Breast epithelium (tissue), 4 donors: ENCODE results near the gene PTPRN2. TPM values are rescaled to one million over a fixed set of nuclear protein-coding genes. Genes with fewer than 3 reads are reported as not detected.

Experiments used
- DNase-seq, 2 donors: peaks; one replicate each; pipeline ENCODE4 v3.0.0-alpha.2; 2019; ENCODE audit warnings: low spot score in 2 of 2
- H3K27ac ChIP-seq, 2 donors: fragments of 200-600 bp; sonication (generic) in 1 of 2; one replicate each; pipeline ENCODE4 v1.5.1; 2016 to 2019; ENCODE audit warnings: mild to moderate bottlenecking in 1 of 2
- H3K27me3 ChIP-seq, 2 donors: fragments of 200-600 bp; sonication (generic) in 1 of 2; one replicate each; pipeline versions ENCODE4 v1.5.1 to v1.6.0; 2017 to 2019; ENCODE audit warnings: control low read depth in 1 of 2, mild to moderate bottlenecking in 1 of 2
- H3K36me3 ChIP-seq: fragments of 200-600 bp; one replicate; pipeline ENCODE4 v1.5.1; 2019
- H3K4me1 ChIP-seq, 2 donors: fragments of 200-600 bp; sonication (generic); one replicate each; pipeline ENCODE4 v1.5.1; 2016 to 2019; ENCODE audit warnings: control low read depth in 1 of 2
- H3K4me3 ChIP-seq, 3 donors: fragments of 200-600 bp; sonication (generic); 1 replicate in 2 of 3; 2 replicates in 1 of 3; pipeline ENCODE4 v1.5.1; 2016 to 2019; ENCODE audit warnings: mild to moderate bottlenecking in 3 of 3, moderate library complexity in 2 of 3
- H3K9me3 ChIP-seq, 2 donors: fragments of 200-600 bp; sonication (generic) in 1 of 2; one replicate each; pipeline ENCODE4 v1.5.1; 2016 to 2019; ENCODE audit warnings: control low read depth in 1 of 2
- POLR2A ChIP-seq: fragments of 450-650 bp; IDR thresholded peaks from one replicate; pipeline ENCODE4 v1.6.1; 2016; ENCODE audit warnings: antibody characterized with exemption, mild to moderate bottlenecking, moderate library complexity
- POLR2AphosphoS5 ChIP-seq, 3 donors: sonication (generic); formaldehyde crosslinking; IDR thresholded peaks; one replicate each; pipeline ENCODE4 v1.6.1; 2017; ENCODE audit warnings: antibody characterized with exemption in 3 of 3
- intact Hi-C: fragments of 100-400 bp; cut with DNase I; formaldehyde crosslinking; loops from one replicate; pipeline ENCODE4 v1.15.1; 2023; ENCODE audit warnings: low total_unique reads
- total RNA-seq, 3 donors: library from RNA; depleted of rRNA; stranded (reverse); fragments of >200 nt; gene quantifications; one replicate each; pipeline ENCODE4 v1.1.0, GENCODE V29; 2016
- TF ChIP-seq, protein P1 (sequence below), 3 donors: fragments of 450-650 bp; IDR thresholded peaks; one replicate each; pipeline ENCODE4 v1.5.1; 2016 to 2017; ENCODE audit warnings: antibody characterized with exemption in 3 of 3, mild to moderate bottlenecking in 3 of 3, moderate library complexity in 3 of 3

The PTPRN2 gene
- total RNA-seq, 3 donors from 2014 or later = 1.6 to 2.2 (median 2.2) TPM

DNA sequence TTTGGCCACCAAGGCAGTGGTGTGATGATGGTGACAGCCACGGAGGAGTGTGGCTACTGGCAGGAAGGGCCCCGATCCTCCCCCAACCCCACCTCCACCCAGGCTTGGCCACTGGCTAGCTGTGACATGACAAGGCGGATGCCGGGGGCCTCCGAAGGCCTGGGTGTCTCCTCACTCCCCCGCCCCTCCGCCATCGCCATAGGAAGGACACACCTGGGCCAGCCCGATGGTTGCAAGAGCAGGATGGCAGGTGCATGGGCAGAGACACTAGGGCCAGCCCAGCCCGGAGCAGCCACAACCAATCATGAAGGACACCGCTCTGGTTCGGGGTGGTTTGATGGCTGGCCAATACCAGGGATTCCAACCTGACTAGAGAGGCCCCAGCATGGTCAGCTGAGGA, 81.0 kb downstream of the PTPRN2 start:
- H3K36me3 ChIP-seq = no peaks in the 10 kb centered on the region
- no peak for DNase-seq
- H3K4me1 ChIP-seq = no peaks in the 10 kb centered on the region
- H3K4me3 ChIP-seq = no peak overlapping the region
- intact Hi-C loops = no loop called here
- H3K27me3 ChIP-seq = peaks cover 0 to 13% of the 10 kb centered on the region in 2 donors
- H3K27ac ChIP-seq = no peak overlapping the region
- peaks cover 21 to 49% of the 10 kb centered on the region in 2 donors for H3K9me3 ChIP-seq
- TF ChIP-seq POLR2A = no peak
- TF ChIP-seq, protein P1, sequence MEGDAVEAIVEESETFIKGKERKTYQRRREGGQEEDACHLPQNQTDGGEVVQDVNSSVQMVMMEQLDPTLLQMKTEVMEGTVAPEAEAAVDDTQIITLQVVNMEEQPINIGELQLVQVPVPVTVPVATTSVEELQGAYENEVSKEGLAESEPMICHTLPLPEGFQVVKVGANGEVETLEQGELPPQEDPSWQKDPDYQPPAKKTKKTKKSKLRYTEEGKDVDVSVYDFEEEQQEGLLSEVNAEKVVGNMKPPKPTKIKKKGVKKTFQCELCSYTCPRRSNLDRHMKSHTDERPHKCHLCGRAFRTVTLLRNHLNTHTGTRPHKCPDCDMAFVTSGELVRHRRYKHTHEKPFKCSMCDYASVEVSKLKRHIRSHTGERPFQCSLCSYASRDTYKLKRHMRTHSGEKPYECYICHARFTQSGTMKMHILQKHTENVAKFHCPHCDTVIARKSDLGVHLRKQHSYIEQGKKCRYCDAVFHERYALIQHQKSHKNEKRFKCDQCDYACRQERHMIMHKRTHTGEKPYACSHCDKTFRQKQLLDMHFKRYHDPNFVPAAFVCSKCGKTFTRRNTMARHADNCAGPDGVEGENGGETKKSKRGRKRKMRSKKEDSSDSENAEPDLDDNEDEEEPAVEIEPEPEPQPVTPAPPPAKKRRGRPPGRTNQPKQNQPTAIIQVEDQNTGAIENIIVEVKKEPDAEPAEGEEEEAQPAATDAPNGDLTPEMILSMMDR (IDR thresholded peaks at IDR 0.05) = no peak
- no peak for TF ChIP-seq POLR2AphosphoS5 (IDR thresholded peaks at IDR 0.05)

DNA sequence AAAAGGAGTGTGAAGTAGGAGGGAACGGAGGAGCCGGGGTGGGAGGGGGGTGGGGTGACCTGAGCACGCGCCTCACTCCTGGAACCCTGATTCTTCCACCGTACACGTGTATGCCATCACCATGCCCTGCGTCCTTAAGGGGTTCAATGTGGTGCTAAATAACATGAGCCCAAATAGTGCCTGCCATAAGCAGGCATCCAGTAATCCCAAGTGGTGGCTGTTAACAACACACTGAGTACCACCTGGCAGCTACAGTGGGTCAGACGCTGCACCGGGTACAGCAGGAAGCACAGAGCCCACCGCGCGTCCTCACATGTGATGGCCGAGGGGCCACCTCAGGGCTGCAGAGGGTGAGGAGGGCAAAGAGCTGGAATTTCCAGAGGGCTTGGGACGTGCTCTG, 81.9 kb downstream of the PTPRN2 start:
- Histone ChIP-seq H3K27ac (no peak overlapping the region), H3K36me3 (no peaks in the 10 kb centered on the region), H3K4me1 (no peaks in the 10 kb centered on the region), H3K9me3 (peaks cover 12 to 40% of the 10 kb centered on the region in 2 donors), H3K27me3 (peaks cover 0 to 17% of the 10 kb centered on the region in 2 donors), H3K4me3 (no peak overlapping the region)
- TF ChIP-seq, protein P1 (IDR thresholded peaks at IDR 0.05) = no peak
- no peak for TF ChIP-seq POLR2A
- no peak for TF ChIP-seq POLR2AphosphoS5 (IDR thresholded peaks at IDR 0.05)
- intact Hi-C loops = no loop called here
- DNase-seq = no peak

DNA sequence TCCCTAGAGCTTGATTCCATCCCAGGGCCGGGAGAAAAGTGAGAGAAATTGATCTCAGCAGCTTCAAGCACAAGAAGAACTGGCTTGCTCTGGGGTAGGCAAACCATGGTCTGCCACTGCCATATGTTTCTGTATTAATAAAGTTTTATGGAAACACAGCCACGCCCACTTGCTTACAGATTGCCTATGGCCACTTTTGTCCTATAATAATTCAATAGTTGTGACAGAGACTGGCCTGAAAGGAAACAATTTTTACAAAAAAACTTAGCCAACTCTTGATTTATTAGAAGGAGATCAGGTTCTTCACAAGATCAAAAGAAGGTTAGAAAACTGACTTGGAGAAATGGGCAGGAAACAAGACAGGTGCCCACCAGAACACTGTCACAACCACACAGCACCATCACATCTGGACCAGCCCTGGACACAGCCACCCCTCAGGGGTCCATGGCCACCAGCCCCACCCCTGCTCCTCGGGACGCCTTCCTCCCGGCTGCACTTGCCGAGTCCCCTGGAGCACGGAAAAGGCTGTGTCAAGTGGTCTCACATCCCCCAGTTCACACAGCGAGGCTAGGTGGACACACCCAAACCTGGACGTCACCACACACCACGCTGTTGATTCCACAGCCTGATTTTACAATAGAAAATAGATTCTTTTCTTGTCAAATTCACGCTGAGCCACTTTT, 85.4 kb downstream of the PTPRN2 start:
- TF ChIP-seq, protein P1 (IDR thresholded peaks at IDR 0.05) = no peak
- no peaks in the 10 kb centered on the region for H3K36me3 ChIP-seq

GRCh38 chr7:158501393-158502067, 86.1 kb downstream of the PTPRN2 start:
- DNase-seq = no peak
- no peaks in the 10 kb centered on the region for H3K4me1 ChIP-seq
- H3K27ac ChIP-seq = no peak overlapping the region
- H3K4me3 ChIP-seq = no peak overlapping the region
- H3K27me3 ChIP-seq = peaks cover 0 to 25% of the 10 kb centered on the region in 2 donors
- intact Hi-C loops = no loop called here
- H3K9me3 ChIP-seq = peaks cover 8 to 16% of the 10 kb centered on the region in 2 donors
- TF ChIP-seq POLR2A (no peak), POLR2AphosphoS5 (IDR thresholded peaks at IDR 0.05) (no peak)
- TF ChIP-seq, protein P1 (IDR thresholded peaks at IDR 0.05) = no peak
- H3K36me3 ChIP-seq = no peaks in the 10 kb centered on the region

More for the DNA sequence above, 85.4 kb downstream of the PTPRN2 start:
- no peak for DNase-seq
- H3K9me3 ChIP-seq = peaks cover 11 to 22% of the 10 kb centered on the region in 2 donors
- H3K4me3 ChIP-seq = no peak overlapping the region
- H3K27ac ChIP-seq = no peak overlapping the region
- peaks cover 0 to 22% of the 10 kb centered on the region in 2 donors for H3K27me3 ChIP-seq
- intact Hi-C loops = no loop called here
- H3K4me1 ChIP-seq = no peaks in the 10 kb centered on the region

DNA sequence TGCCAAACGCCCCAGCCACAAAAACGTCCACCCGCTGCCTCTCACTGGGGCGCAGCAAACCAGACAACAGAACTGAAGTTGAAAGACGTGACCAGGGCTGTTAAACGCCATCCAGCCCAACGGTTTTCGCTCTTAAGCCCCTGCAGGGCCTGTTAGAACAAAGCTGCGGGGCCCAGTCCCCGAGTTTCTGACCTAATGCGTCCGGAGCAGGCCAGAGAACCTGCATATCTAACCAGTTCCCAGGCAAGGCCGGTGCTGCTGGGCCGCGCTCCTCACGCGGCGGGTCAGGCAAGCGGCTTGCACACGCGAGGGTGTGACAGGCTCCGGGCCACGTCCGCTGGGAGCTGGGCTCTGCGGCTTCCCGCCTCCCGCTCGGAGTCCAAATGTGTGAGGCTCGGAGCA, 87.0 kb downstream of the PTPRN2 start:
- intact Hi-C loops = no loop called here
- H3K9me3 ChIP-seq = peaks cover under 1 to 7% of the 10 kb centered on the region in 2 donors
- no peak overlapping the region for H3K4me3 ChIP-seq
- TF ChIP-seq POLR2A (no peak), POLR2AphosphoS5 (IDR thresholded peaks at IDR 0.05) (no peak)
- TF ChIP-seq, protein P1 (IDR thresholded peaks at IDR 0.05) = no peak
- no peak overlapping the region for H3K27ac ChIP-seq
- no peaks in the 10 kb centered on the region for H3K36me3 ChIP-seq
- no peak for DNase-seq
- H3K27me3 ChIP-seq = peaks cover 0 to 29% of the 10 kb centered on the region in 2 donors
- H3K4me1 ChIP-seq = no peaks in the 10 kb centered on the region
